HEK293T (cell line): Measurements from ENCODE around the gene CLCN1.

ENCODE experiments used
- CTCF ChIA-PET: fragments of 350-600 bp; formaldehyde crosslinking; extraction: SDS; loops from one replicate; lab custom pipeline; 2021; ENCODE audit warnings: antibody characterized with exemption, inconsistent platforms; lab: Yijun Ruan, JAX
- POLR2A ChIA-PET: fragments of 350-600 bp; formaldehyde crosslinking; extraction: SDS; loops from one replicate; lab custom pipeline; 2020; ENCODE audit warnings: antibody characterized with exemption, inconsistent platforms; lab: Yijun Ruan, JAX
- DNase-seq: peaks from one replicate; pipeline ENCODE4 v3.0.0; 2012; ENCODE audit warnings: mixed read lengths; ENCODE audit errors: extremely low spot score
- ARNT ChIP-seq: fragments of 450-650 bp; IDR thresholded peaks from 2 replicates; pipeline ENCODE4 v1.6.1; 2017; ENCODE audit warnings: mild to moderate bottlenecking
- BHLHE40 ChIP-seq: fragments of 450-650 bp; IDR thresholded peaks from 2 replicates; pipeline ENCODE4 v1.6.1; 2016; ENCODE audit warnings: mild to moderate bottlenecking, moderate library complexity, borderline replicate concordance
- CTBP1 ChIP-seq: fragments of 450-650 bp; IDR thresholded peaks from 2 replicates; pipeline ENCODE4 v1.6.1; 2016; ENCODE audit warnings: borderline replicate concordance
- ELF4 ChIP-seq: fragments of 450-650 bp; IDR thresholded peaks from 2 replicates; pipeline ENCODE4 v1.6.1; 2017; ENCODE audit warnings: antibody characterized with exemption
- FOXA1 ChIP-seq: fragments of 450-650 bp; IDR thresholded peaks from 2 replicates; pipeline ENCODE4 v1.6.1; 2016; ENCODE audit warnings: mild to moderate bottlenecking
- FOXK2 ChIP-seq: fragments of 450-650 bp; IDR thresholded peaks from 2 replicates; pipeline ENCODE4 v1.6.1; 2016; ENCODE audit warnings: mild to moderate bottlenecking
- FOXM1 ChIP-seq: fragments of 450-650 bp; IDR thresholded peaks from 2 replicates; pipeline ENCODE4 v1.6.1; 2017; ENCODE audit warnings: mild to moderate bottlenecking, borderline replicate concordance
- HDGF ChIP-seq: fragments of 450-650 bp; IDR thresholded peaks from 2 replicates; pipeline ENCODE4 v1.6.1; 2017; ENCODE audit warnings: antibody characterized with exemption, borderline replicate concordance
- L3MBTL2 ChIP-seq: fragments of 450-650 bp; conservative IDR thresholded peaks from 2 replicates; pipeline ENCODE4 v1.6.1; 2016; ENCODE audit warnings: mild to moderate bottlenecking
- LEF1 ChIP-seq: fragments of 450-650 bp; IDR thresholded peaks from 2 replicates; pipeline ENCODE4 v1.6.1; 2017; ENCODE audit warnings: mild to moderate bottlenecking, borderline replicate concordance
- NFRKB ChIP-seq: fragments of 450-650 bp; IDR thresholded peaks from 2 replicates; pipeline ENCODE4 v1.6.1; 2016; ENCODE audit warnings: mild to moderate bottlenecking, moderate library complexity
- PKNOX1 ChIP-seq: fragments of 450-650 bp; IDR thresholded peaks from 2 replicates; pipeline ENCODE4 v1.6.1; 2016
- SP1 ChIP-seq: fragments of 450-650 bp; IDR thresholded peaks from 2 replicates; pipeline ENCODE4 v1.6.1; 2017
- SUZ12 ChIP-seq: fragments of 450-650 bp; IDR thresholded peaks from 2 replicates; pipeline ENCODE4 v1.6.1; 2016; ENCODE audit warnings: mild to moderate bottlenecking
- TARDBP ChIP-seq: fragments of 450-650 bp; IDR thresholded peaks from 2 replicates; pipeline ENCODE4 v1.6.1; 2016
- ZNF384 ChIP-seq: fragments of 450-650 bp; IDR thresholded peaks from 2 replicates; pipeline ENCODE4 v1.6.1; 2016

Gene CLCN1

GRCh38 chr7:143316492-143316891, 581 bp downstream of the CLCN1 start:
- no peak for DNase-seq
- TF ChIP-seq FOXA1: no peak
- TF ChIP-seq FOXM1: no peak
- no peak for TF ChIP-seq SP1
- TF ChIP-seq TARDBP: no peak
- POLR2A ChIA-PET: interaction anchor here (1.6 kb wide), 1 partner anchor 53 kb away, joined by 4 read pairs; the partner anchor contains the start of gene GSTK1
- CTCF ChIA-PET: interaction anchor here (1.1 to 1.9 kb wide), 2 partner anchors 15 to 17 kb away, joined by 3 to 6 read pairs; no protein-coding TSS in a partner anchor

GRCh38 chr7:143318661-143319060, 2.8 kb downstream of the CLCN1 start:
- DNase-seq: no peak
- ChIA-PET CTCF (interaction anchor here (1.0 kb wide), 1 partner anchor 10 kb away, joined by 5 read pairs; no protein-coding TSS in a partner anchor), POLR2A (no interaction called here)
- TF ChIP-seq ELF4 (no peak), ARNT (no peak)

- POLR2A ChIA-PET: no interaction called here
- DNase-seq: no peak
- TF ChIP-seq LEF1: no peak
- TF ChIP-seq NFRKB: no peak
- no peak for TF ChIP-seq TARDBP
- TF ChIP-seq BHLHE40: no peak
- no peak for TF ChIP-seq FOXA1
- TF ChIP-seq FOXM1: no peak
- TF ChIP-seq L3MBTL2: no peak
- TF ChIP-seq CTBP1: no peak
- no peak for TF ChIP-seq SUZ12
- TF ChIP-seq HDGF: no peak
- TF ChIP-seq FOXK2: no peak
- no peak for TF ChIP-seq PKNOX1
- no peak for TF ChIP-seq SP1
- no peak for TF ChIP-seq ARNT
- CTCF ChIA-PET: no interaction called here
Measured at GRCh38 chr7:143320620-143321019, 4.7 kb downstream of the CLCN1 start.

- ChIA-PET POLR2A (no interaction called here), CTCF (interaction anchor here (0.7 to 1.6 kb wide), 3 partner anchors 24 to 95 kb away, joined by 3 to 5 read pairs (median 3); no protein-coding TSS in a partner anchor)
- no peak for DNase-seq
- TF ChIP-seq ARNT (no peak), LEF1 (no peak), SUZ12 (no peak), BHLHE40 (no peak), CTBP1 (no peak), ELF4 (no peak), FOXK2 (no peak), TARDBP (no peak), NFRKB (no peak), ZNF384 (no peak), HDGF (no peak), FOXA1 (no peak), PKNOX1 (no peak), L3MBTL2 (no peak), FOXM1 (no peak), SP1 (no peak)
Measured at GRCh38 chr7:143321242-143321641, 5.3 kb downstream of the CLCN1 start.

- POLR2A ChIA-PET: no interaction called here
- DNase-seq: no peak
Measured at GRCh38 chr7:143321734-143322133, 5.8 kb downstream of the CLCN1 start.

GRCh38 chr7:143322760-143323633, 7.1 kb downstream of the CLCN1 start:
- TF ChIP-seq NFRKB (no peak), L3MBTL2 (no peak), TARDBP (no peak), PKNOX1 (no peak), FOXM1 (no peak), ARNT (no peak), SP1 (no peak), SUZ12 (no peak), ZNF384 (no peak), CTBP1 (no peak), LEF1 (no peak), BHLHE40 (no peak), ELF4 (no peak), HDGF (no peak), FOXK2 (no peak), FOXA1 (no peak)
- ChIA-PET CTCF (interaction anchor here (1.2 to 1.6 kb wide), 2 partner anchors 15 to 22 kb away, joined by 3 to 5 read pairs; no protein-coding TSS in a partner anchor), POLR2A (no interaction called here)
- DNase-seq: no peak

More at GRCh38 chr7:143321734-143322133, 5.8 kb downstream of the CLCN1 start:
- no peak for TF ChIP-seq SP1
- TF ChIP-seq ARNT: no peak
- TF ChIP-seq ZNF384: no peak
- no peak for TF ChIP-seq NFRKB
- TF ChIP-seq FOXK2: no peak
- no peak for TF ChIP-seq LEF1
- CTCF ChIA-PET: interaction anchor here (0.6 to 1.6 kb wide), 4 partner anchors 10 to 95 kb away, joined by 3 to 5 read pairs (median 3); no protein-coding TSS in a partner anchor
